ENCODE data around the gene PRUNE2. TPM values are rescaled to one million over a fixed set of nuclear protein-coding genes. Genes with fewer than 3 reads are reported as not detected.

Gene PRUNE2
- total and polyA plus RNA-seq, 9 of the 15 experiments (the other 6 are each of a cell fraction or from before 2014, with no cell fraction given) = 0.05 to 0.45 (median 0.18) TPM; not detected in 1

DNA sequence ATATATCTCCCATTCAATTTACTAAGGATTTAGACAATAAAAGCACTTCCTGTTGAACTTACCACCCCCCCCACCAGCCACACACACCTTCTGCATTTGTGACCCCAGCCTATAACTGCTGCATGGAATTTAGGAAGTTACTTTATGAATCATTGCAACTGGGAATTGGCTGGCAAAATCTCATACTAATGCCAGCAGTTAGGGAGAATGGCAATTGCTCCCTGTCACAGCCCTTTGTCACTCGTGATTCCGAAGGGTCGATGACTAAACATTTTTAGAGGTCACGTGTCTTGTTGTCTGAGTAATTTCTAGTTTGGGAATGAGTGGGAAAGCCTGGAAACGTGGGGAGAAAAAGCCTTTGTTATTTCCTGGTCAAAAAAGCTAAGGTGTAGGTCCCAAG lies 188.3 kb downstream of the PRUNE2 start:
- Histone ChIP-seq H3K27ac (ENCODE audit: extremely low read depth, low read depth, low read length) (no peak overlapping the region), H4K20me1 (replicated peaks; ENCODE audit: control insufficient read depth, insufficient read depth, low read length) (no peaks in the 10 kb centered on the region), H3K79me2 (ENCODE audit: control insufficient read depth, insufficient read depth, low read length) (no peaks in the 10 kb centered on the region), H3K4me1 (replicated peaks in 1 of 2; ENCODE audit: control insufficient read depth in 2 of 2, insufficient read depth in 2 of 2, low read length in 2 of 2) (no peaks in the 10 kb centered on the region), H3K36me3 (ENCODE audit: control insufficient read depth, insufficient read depth, low read length) (no peaks in the 10 kb centered on the region), H3K4me2 (ENCODE audit: insufficient read depth, low read length) (no peak overlapping the region; the same call in 1 of the 2 replicates), H3K4me3 (no peak overlapping the region), H2AFZ (ENCODE audit: low read depth, low read length) (no peak overlapping the region), H3K9ac (ENCODE audit: insufficient read depth in 1 of 2, low read depth in 2 of 2, low read length in 2 of 2) (no peak overlapping the region), H3K9me3 (replicated peaks; ENCODE audit: control insufficient read depth, insufficient read depth, low read depth, low read length) (no peaks in the 10 kb centered on the region), H3K27me3 (ENCODE audit: control insufficient read depth in 2 of 2, insufficient read depth in 2 of 2, low read length in 2 of 2) (peaks cover 0 to 4% of the 10 kb centered on the region in 2 experiments; a peak in 2 of 5 replicates), H3K9me1 (ENCODE audit: control insufficient read depth, insufficient read depth, low read length) (no peaks in the 10 kb centered on the region)
- CTCF ChIA-PET (ENCODE audit: low intra/inter-chr PET ratio) = no interaction called here
- FAIRE-seq (no peak), ATAC-seq (no peak), DNase-seq (ENCODE audit: extremely low read depth in 1 of 4, low spot score in 3 of 4) (no peak)
- in situ Hi-C loops (cut with MboI) = no loop called here
- TF ChIP-seq, protein P1, sequence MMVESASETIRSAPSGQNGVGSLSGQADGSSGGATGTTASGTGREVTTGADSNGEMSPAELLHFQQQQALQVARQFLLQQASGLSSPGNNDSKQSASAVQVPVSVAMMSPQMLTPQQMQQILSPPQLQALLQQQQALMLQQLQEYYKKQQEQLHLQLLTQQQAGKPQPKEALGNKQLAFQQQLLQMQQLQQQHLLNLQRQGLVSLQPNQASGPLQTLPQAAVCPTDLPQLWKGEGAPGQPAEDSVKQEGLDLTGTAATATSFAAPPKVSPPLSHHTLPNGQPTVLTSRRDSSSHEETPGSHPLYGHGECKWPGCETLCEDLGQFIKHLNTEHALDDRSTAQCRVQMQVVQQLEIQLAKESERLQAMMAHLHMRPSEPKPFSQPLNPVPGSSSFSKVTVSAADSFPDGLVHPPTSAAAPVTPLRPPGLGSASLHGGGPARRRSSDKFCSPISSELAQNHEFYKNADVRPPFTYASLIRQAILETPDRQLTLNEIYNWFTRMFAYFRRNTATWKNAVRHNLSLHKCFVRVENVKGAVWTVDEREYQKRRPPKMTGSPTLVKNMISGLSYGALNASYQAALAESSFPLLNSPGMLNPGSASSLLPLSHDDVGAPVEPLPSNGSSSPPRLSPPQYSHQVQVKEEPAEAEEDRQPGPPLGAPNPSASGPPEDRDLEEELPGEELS (CRISPR knock-in tag; IDR thresholded peaks at IDR 0.05; ENCODE audit: borderline replicate concordance) = no peak
- TF ChIP-seq TFE3 (CRISPR knock-in tag; IDR thresholded peaks at IDR 0.05) (peak; percentile 69), EWSR1 (IDR thresholded peaks at IDR 0.05; ENCODE audit: borderline replicate concordance, low read depth, partially characterized antibody) (no peak), RAD51 (IDR thresholded peaks at IDR 0.05; ENCODE audit: borderline replicate concordance, low read depth) (peak; percentile 50; the same call in 1 of the 2 replicates), KLF16 (IDR thresholded peaks at IDR 0.05) (no peak), ZNF584 (CRISPR knock-in tag; IDR thresholded peaks at IDR 0.05; ENCODE audit: low read depth) (no peak), ETS1 (conservative IDR thresholded peaks at IDR 0.05; ENCODE audit: control insufficient read depth, low read depth, low read length) (no peak), ELF2 (CRISPR knock-in tag; IDR thresholded peaks at IDR 0.05) (no peak)
- TF ChIP-seq, protein P2, sequence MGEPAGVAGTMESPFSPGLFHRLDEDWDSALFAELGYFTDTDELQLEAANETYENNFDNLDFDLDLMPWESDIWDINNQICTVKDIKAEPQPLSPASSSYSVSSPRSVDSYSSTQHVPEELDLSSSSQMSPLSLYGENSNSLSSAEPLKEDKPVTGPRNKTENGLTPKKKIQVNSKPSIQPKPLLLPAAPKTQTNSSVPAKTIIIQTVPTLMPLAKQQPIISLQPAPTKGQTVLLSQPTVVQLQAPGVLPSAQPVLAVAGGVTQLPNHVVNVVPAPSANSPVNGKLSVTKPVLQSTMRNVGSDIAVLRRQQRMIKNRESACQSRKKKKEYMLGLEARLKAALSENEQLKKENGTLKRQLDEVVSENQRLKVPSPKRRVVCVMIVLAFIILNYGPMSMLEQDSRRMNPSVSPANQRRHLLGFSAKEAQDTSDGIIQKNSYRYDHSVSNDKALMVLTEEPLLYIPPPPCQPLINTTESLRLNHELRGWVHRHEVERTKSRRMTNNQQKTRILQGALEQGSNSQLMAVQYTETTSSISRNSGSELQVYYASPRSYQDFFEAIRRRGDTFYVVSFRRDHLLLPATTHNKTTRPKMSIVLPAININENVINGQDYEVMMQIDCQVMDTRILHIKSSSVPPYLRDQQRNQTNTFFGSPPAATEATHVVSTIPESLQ (CRISPR knock-in tag; IDR thresholded peaks at IDR 0.05) = no peak
- POLR2A ChIA-PET = no interaction called here
- BruUV-seq (replicated peaks) = no TSS peak
- intact Hi-C loops (cut with micrococcal nuclease) = loop anchor here (10.0 kb wide), 1 partner anchor 403 kb away; no protein-coding TSS in a partner anchor
- WGBS (ENCODE audit: insufficient coverage, low coverage, missing lambda C conversion rate) = 0% methylated on average over 5 of the region's 5 CpGs

All from K562 (cell line).